Memory B cell (primary cell): Measurements from ENCODE around the gene JUN.

ENCODE experiments used
- ATAC-seq: fragments of 150-1000 bp; cut with Tn5 transposase; 2 replicates; pipeline ENCODE4 v1.10.0; 2021; ENCODE audit warnings: low read depth, mild to moderate bottlenecking, moderate library complexity
- DNase-seq, 2 donors: peaks; one replicate each; pipeline ENCODE4 v3.0.0; 2022; ENCODE audit warnings: low spot score in 2 of 2
- H3K27ac Mint-ChIP-seq: one replicate; pipeline ENCODE4 v1.8.0; 2022; ENCODE audit warnings: mild to moderate bottlenecking, moderate library complexity, mixed read lengths
- H3K27me3 Mint-ChIP-seq: one replicate; pipeline ENCODE4 v1.8.0; 2022; ENCODE audit warnings: mixed read lengths
- H3K36me3 Mint-ChIP-seq: one replicate; pipeline ENCODE4 v1.8.0; 2022; ENCODE audit warnings: mild to moderate bottlenecking, mixed read lengths
- H3K4me1 Mint-ChIP-seq: one replicate; pipeline ENCODE4 v1.8.0; 2022; ENCODE audit warnings: mixed read lengths
- H3K4me3 Mint-ChIP-seq: one replicate; pipeline ENCODE4 v1.8.0; 2022; ENCODE audit warnings: mild to moderate bottlenecking, moderate library complexity, mixed read lengths
- H3K9me3 Mint-ChIP-seq: one replicate; pipeline ENCODE4 v1.8.0; 2022; ENCODE audit warnings: mixed read lengths

The JUN gene

GRCh38 chr1:58783090-58783992, 506 bp downstream of the JUN start:
- Mint-ChIP-seq H3K36me3 (peaks cover 8% of the 10 kb centered on the region), H3K4me1 (peaks cover 6% of the 10 kb centered on the region), H3K9me3 (peaks cover 4% of the 10 kb centered on the region), H3K27ac (peak overlapping the region; percentile 95), H3K27me3 (no peaks in the 10 kb centered on the region), H3K4me3 (peak overlapping the region; percentile 78)
- ATAC-seq: no peak
- DNase-seq: peak; percentile 49 to 62

DNA sequence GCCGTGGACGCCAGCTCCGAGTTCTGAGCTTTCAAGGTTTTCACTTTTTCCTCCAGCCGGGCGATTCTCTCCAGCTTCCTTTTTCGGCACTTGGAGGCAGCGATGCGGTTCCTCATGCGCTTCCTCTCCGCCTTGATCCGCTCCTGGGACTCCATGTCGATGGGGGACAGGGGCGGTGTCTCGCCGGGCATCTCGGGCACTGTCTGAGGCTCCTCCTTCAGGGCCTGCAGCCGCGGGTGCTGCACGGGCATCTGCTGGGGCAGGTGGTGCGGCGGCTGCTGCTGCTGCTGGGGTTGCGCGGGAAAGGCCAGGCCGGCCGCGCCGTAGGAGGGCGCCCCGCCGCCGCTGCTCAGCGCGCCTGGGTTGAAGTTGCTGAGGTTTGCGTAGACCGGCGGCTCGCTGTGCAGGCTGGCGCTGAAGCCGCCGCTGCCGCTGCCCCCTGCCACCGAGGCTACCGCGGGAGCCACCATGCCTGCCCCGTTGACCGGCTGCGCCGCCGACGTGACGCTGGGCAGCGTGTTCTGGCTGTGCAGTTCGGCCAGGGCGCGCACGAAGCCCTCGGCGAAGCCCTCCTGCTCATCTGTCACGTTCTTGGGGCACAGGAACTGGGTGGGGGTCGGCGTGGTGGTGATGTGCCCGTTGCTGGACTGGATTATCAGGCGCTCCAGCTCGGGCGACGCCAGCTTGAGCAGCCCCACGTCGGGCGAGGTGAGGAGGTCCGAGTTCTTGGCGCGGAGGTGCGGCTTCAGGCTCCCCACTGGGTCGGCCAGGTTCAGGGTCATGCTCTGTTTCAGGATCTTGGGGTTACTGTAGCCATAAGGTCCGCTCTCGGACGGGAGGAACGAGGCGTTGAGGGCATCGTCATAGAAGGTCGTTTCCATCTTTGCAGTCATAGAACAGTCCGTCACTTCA, 1.4 kb downstream of the JUN start:
- no peak for ATAC-seq
- Mint-ChIP-seq H3K27ac (peak overlapping the region; percentile 95), H3K36me3 (peaks cover 3% of the 10 kb centered on the region), H3K9me3 (peaks cover under 1% of the 10 kb centered on the region), H3K4me3 (peak overlapping the region; percentile 78), H3K27me3 (no peaks in the 10 kb centered on the region), H3K4me1 (peaks cover 6% of the 10 kb centered on the region)
- DNase-seq: peak; percentile 63 to 70

DNA sequence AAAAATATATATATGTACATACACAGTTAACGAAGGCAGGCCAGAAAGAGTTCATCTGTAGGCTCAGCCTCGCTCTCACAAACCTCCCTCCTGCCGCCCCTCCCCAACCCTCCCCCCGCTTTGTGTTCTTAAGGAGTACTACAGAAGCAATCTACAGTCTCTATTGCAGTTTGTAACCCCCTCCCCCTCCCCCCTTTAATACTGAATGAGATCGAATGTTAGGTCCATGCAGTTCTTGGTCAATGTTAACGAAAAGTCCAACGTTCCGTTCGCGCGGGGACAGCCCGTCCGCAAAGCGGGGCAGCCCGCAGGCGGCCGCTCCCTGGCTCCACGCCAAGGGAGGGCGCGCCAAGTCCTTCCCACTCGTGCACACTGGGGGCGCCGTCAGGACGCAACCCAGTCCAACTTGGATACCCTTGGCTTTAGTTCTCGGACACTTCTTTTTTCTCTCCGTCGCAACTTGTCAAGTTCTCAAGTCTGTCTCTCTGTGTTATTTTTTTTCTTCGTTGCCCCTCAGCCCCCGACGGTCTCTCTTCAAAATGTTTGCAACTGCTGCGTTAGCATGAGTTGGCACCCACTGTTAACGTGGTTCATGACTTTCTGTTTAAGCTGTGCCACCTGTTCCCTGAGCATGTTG, 2.2 kb downstream of the JUN start:
- Mint-ChIP-seq H3K27me3 (no peaks in the 10 kb centered on the region), H3K27ac (peak overlapping the region; percentile 95), H3K36me3 (peaks cover 3% of the 10 kb centered on the region), H3K4me1 (peaks cover 4% of the 10 kb centered on the region), H3K4me3 (peak overlapping the region; percentile 78), H3K9me3 (no peaks in the 10 kb centered on the region)
- DNase-seq (peak; percentile 65 to 66), ATAC-seq (no peak)

GRCh38 chr1:58780836-58781452, 2.9 kb downstream of the JUN start:
- Mint-ChIP-seq H3K4me1 (peaks cover 4% of the 10 kb centered on the region), H3K27ac (peak overlapping the region; percentile 95), H3K4me3 (peak overlapping the region; percentile 47), H3K36me3 (peaks cover 3% of the 10 kb centered on the region), H3K27me3 (no peaks in the 10 kb centered on the region), H3K9me3 (no peaks in the 10 kb centered on the region)
- ATAC-seq: no peak
- peak; percentile 22 to 51 for DNase-seq

- DNase-seq (no peak), ATAC-seq (no peak)
- Mint-ChIP-seq H3K27me3 (no peaks in the 10 kb centered on the region), H3K9me3 (no peaks in the 10 kb centered on the region), H3K4me3 (no peak overlapping the region), H3K36me3 (peaks cover 3% of the 10 kb centered on the region), H3K4me1 (peaks cover 4% of the 10 kb centered on the region), H3K27ac (peak overlapping the region; percentile 95)
These were observed 3.4 kb downstream of the JUN start for GRCh38 chr1:58780411-58780810.

GRCh38 chr1:58779801-58780382, 4.0 kb downstream of the JUN start:
- Mint-ChIP-seq H3K36me3 (peaks cover 3% of the 10 kb centered on the region), H3K27me3 (no peaks in the 10 kb centered on the region), H3K4me1 (peaks cover 4% of the 10 kb centered on the region), H3K4me3 (no peak overlapping the region), H3K27ac (peak overlapping the region; percentile 95), H3K9me3 (no peaks in the 10 kb centered on the region)
- no peak for DNase-seq
- no peak for ATAC-seq

- no peaks in the 10 kb centered on the region for H3K27me3 Mint-ChIP-seq
- peaks cover 3% of the 10 kb centered on the region for H3K36me3 Mint-ChIP-seq
- no peak for DNase-seq
- H3K27ac Mint-ChIP-seq: peak overlapping the region; percentile 95
- no peaks in the 10 kb centered on the region for H3K9me3 Mint-ChIP-seq
- H3K4me3 Mint-ChIP-seq: no peak overlapping the region
- H3K4me1 Mint-ChIP-seq: peaks cover 7% of the 10 kb centered on the region
- ATAC-seq: no peak
These were observed 4.6 kb downstream of the JUN start for GRCh38 chr1:58779059-58779754.

GRCh38 chr1:58778385-58779000, 5.4 kb downstream of the JUN start:
- Mint-ChIP-seq H3K4me1 (peaks cover 14% of the 10 kb centered on the region), H3K27me3 (no peaks in the 10 kb centered on the region), H3K36me3 (peaks cover 3% of the 10 kb centered on the region), H3K4me3 (no peak overlapping the region), H3K27ac (no peak overlapping the region), H3K9me3 (no peaks in the 10 kb centered on the region)
- ATAC-seq (no peak), DNase-seq (no peak)

DNA sequence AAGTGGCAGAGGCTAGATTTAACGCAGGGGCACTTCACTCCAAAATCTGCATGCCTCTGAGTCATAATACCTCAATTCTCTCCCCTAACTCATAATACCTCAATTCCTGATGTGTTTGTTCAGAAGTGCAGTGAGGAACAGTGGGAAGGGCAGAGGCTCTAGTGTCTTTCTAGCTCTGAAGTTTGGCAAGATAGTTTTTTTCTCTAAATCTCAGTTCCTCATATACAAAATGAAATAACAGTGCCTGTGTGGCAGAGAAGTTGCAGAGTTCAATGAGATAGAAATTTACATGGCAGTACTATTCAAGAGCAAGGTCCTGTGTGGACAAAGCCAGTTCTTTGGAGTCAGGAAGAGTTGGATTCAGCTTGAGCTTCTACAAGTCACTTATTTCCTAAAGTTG, 9.8 kb downstream of the JUN start:
- H3K36me3 Mint-ChIP-seq: no peaks in the 10 kb centered on the region
- ATAC-seq (peak; percentile 65), DNase-seq (no peak)
- H3K4me3 Mint-ChIP-seq: no peak overlapping the region
- H3K27ac Mint-ChIP-seq: peak overlapping the region; percentile 79
- H3K4me1 Mint-ChIP-seq: peaks cover 16% of the 10 kb centered on the region
- no peaks in the 10 kb centered on the region for H3K9me3 Mint-ChIP-seq
- H3K27me3 Mint-ChIP-seq: no peaks in the 10 kb centered on the region

DNA sequence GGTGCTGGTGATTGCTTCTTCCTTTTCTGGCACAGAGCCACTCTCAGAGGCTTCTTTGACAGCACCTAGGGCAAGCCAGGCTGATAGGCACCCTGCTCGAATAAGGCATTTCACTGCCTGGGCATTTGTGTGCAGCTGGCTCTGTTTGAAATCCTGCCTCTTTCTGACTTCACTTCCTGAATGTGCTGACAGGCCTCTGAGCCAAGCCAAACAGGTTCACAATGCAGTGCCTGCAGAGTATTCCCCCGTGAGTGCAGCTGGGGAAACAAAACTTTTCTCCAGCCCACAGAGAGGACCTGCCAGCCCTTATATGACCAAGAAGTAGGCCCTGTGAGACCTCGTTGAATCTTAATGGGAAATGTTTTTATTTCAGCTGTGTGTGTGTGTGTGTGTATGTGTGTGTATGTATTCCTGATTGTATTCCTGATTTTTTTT, 10.4 kb downstream of the JUN start:
- Mint-ChIP-seq H3K27ac (peak overlapping the region; percentile 79), H3K9me3 (no peaks in the 10 kb centered on the region), H3K36me3 (no peaks in the 10 kb centered on the region), H3K27me3 (no peaks in the 10 kb centered on the region), H3K4me3 (peak overlapping the region; percentile 53), H3K4me1 (peaks cover 16% of the 10 kb centered on the region)
- DNase-seq: peak in 1 of 2 donors; percentile 23
- peak; percentile 80 for ATAC-seq

DNA sequence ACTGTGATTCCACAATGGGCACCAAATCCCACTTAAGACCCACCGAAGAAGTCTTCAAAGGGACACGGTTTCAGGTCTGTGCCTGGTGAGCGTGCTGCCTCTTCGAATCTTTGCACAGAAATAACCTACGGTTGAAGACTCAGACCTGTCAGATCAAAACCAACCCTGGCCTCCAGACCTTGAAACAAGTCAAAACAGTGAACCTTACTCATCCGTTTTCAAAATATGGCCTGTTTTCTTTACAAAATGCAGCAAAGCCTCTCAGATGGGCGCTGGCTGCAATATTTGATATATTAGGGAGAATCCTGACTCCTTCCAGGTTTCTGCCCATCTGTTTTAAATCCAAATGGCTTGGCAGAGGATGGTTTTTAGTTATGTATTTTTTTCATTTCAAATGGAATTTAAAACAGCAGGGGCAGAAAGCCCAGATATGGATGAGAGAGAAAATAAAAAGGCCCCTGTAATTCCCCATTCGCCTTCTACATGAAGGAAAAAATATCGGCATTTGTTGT, 14.0 kb downstream of the JUN start:
- peaks cover 16% of the 10 kb centered on the region for H3K4me1 Mint-ChIP-seq
- no peaks in the 10 kb centered on the region for H3K36me3 Mint-ChIP-seq
- no peaks in the 10 kb centered on the region for H3K27me3 Mint-ChIP-seq
- H3K27ac Mint-ChIP-seq: no peak overlapping the region
- no peak for ATAC-seq
- DNase-seq: no peak
- no peaks in the 10 kb centered on the region for H3K9me3 Mint-ChIP-seq
- no peak overlapping the region for H3K4me3 Mint-ChIP-seq
